ENCODE measurements around the gene ENDOD1. TPM values are rescaled to one million over a fixed set of nuclear protein-coding genes. Genes with fewer than 3 reads are reported as not detected.

ENDOD1 gene
- total and polyA plus RNA-seq, 9 donors, result 18.9 to 60.8 (median 34.3) TPM

DNA sequence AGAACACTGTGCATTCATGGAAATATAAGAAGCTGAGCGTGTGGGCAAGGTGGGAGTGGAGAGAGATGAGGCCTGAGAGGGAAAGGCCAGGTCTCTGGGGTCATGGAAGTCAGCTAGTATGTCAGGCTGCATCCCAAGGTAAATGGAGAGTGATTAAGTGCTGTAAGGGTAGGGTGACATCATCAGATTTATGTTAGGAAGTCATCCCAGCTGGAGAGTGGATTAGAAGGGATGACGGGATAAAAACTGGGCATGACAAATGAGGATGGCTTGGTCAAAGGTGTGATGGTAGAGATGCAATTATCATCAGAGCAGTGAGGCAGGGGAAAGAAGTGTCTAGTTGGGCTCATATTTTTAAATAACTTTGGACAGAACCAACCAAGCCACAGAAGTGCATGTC, 3.5 kb upstream of the ENDOD1 start:
- Histone ChIP-seq H3K4me3 (no peak overlapping the region), H3K4me1 (ENCODE audit: insufficient read depth) (peaks cover 3% of the 10 kb centered on the region), H3K9me3 (no peaks in the 10 kb centered on the region), H3K27me3 (no peaks in the 10 kb centered on the region), H3K27ac (no peak overlapping the region), H3K36me3 (no peaks in the 10 kb centered on the region)
- DNase-seq, result no peak
- intact Hi-C loops (cut with DNase I), result no loop called here
- WGBS, 3 donors, result 78 to 86% (median 81%) methylated on average over 2 of the region's 2 CpGs
- TF ChIP-seq POLR2A (IDR thresholded peaks at IDR 0.05), result no peak
- no peak for TF ChIP-seq EP300 (IDR thresholded peaks at IDR 0.05)
- TF ChIP-seq, protein P1, sequence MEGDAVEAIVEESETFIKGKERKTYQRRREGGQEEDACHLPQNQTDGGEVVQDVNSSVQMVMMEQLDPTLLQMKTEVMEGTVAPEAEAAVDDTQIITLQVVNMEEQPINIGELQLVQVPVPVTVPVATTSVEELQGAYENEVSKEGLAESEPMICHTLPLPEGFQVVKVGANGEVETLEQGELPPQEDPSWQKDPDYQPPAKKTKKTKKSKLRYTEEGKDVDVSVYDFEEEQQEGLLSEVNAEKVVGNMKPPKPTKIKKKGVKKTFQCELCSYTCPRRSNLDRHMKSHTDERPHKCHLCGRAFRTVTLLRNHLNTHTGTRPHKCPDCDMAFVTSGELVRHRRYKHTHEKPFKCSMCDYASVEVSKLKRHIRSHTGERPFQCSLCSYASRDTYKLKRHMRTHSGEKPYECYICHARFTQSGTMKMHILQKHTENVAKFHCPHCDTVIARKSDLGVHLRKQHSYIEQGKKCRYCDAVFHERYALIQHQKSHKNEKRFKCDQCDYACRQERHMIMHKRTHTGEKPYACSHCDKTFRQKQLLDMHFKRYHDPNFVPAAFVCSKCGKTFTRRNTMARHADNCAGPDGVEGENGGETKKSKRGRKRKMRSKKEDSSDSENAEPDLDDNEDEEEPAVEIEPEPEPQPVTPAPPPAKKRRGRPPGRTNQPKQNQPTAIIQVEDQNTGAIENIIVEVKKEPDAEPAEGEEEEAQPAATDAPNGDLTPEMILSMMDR (IDR thresholded peaks at IDR 0.05), result no peak

DNA sequence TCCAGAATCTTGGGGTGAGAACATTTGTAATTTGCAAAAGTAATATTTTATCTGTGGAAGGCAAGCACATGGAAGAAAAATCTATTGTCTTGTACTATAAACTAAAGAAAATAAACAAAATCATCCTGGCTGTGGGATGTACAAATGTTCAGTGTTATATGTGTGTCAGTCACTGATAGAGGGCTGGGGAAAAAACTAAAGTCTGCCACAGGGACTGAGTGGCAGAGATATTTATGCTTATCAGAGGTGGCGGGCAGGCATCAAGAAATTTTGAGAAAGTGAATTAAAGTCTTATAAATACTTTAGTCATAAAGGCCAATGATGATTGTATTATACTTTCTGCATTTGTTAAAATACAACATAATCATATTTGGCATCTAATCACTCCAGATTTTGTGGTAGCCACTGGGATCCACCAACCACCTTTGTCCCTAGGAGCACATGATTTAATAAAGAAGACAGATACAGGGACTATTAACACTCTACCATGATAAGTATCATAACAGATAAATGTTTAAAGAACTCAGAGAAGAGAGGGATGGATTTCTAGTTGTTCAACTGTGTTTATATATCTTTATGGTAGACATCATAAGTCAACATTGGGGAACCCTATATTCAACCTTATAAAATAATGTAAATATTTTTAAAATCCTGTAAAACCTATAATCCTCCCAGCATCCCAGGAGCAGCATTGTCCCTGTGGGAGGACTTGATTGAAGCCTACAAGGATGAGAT, 2.6 kb upstream of the ENDOD1 start:
- Histone ChIP-seq H3K27ac (no peak overlapping the region), H3K9me3 (no peaks in the 10 kb centered on the region), H3K4me3 (no peak overlapping the region), H3K36me3 (no peaks in the 10 kb centered on the region), H3K4me1 (ENCODE audit: insufficient read depth) (peaks cover 3% of the 10 kb centered on the region), H3K27me3 (no peaks in the 10 kb centered on the region)
- intact Hi-C loops (cut with DNase I), result no loop called here
- TF ChIP-seq, protein P1 (IDR thresholded peaks at IDR 0.05), result no peak
- TF ChIP-seq POLR2A (IDR thresholded peaks at IDR 0.05), result no peak
- TF ChIP-seq EP300 (IDR thresholded peaks at IDR 0.05), result no peak
- no peak for DNase-seq
- 95 to 98% (median 97%) methylated on average over 1 of the region's 1 CpG for WGBS, 3 donors

DNA sequence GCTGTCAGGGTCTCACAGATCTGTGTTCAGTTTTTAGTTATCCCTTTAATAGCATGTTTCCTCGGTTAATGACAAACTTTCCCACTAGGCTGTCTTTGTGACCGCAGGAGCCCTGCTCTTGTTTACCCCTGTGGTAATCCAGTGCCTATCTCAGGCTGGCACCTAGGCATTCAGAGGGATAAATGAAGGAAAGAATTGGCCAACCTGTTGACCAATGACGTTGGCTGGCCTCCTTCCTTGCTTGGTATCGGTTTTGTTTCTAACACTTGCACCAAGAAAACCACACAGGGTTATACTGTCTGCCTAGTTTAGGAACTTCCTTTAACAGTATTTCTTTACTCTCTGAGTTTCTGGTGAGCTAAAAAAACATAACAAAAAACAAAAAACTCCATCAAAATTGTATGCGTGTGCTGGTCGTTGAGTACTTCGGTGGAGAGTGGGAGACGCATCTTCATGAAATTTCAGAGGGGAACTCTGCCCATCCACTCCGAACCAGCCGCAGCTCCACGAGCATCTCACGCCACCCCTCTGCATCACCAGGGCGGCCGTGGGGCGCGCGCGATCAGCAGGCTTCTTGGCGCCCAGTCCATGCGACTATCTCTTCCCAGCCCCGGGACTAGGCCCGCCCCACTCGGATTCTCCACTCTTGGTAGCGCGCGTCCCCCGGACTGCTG, 563 bp upstream of the ENDOD1 start:
- intact Hi-C loops (cut with DNase I), result loop anchor here in 1 of 4 donors (1.0 kb wide), 1 partner anchor 11 kb away; no protein-coding TSS in a partner anchor
- Histone ChIP-seq H3K27me3 (no peaks in the 10 kb centered on the region), H3K36me3 (no peaks in the 10 kb centered on the region), H3K9me3 (no peaks in the 10 kb centered on the region), H3K4me3 (peak overlapping the region; percentile 88), H3K4me1 (ENCODE audit: insufficient read depth) (peaks cover 4% of the 10 kb centered on the region), H3K27ac (peak overlapping the region; percentile 77 to 96)
- TF ChIP-seq, protein P1 (IDR thresholded peaks at IDR 0.05), result no peak
- TF ChIP-seq POLR2A (IDR thresholded peaks at IDR 0.05) (no peak), EP300 (IDR thresholded peaks at IDR 0.05) (no peak)
- 6 to 9% (median 9%) methylated on average over 26 to 27 of the region's 27 CpGs for WGBS, 3 donors
- DNase-seq, result no peak

DNA sequence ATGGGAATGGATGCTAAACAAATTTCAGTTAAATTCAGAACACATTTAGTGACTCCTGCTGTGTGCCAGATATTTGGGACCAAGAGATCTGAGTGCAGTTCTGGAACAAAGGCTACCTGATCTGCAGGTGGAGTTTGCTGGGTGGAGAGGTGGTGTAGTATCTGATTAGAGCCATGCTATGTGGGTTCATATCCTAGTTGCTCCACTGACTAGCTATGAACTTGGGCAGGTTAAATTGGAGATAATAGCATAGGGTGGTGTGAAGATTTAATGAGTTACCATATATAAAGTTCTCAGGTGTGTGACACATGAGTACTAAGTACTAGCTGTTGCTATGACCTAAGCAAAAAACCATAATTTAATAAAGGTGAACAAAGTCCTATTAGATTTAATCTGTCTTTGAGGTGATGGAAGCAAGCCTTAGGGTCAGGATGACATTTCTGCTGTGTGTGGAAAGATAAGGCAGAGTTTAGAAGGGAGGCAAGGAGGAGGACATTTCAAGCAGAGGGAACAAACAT, 2.1 kb downstream of the ENDOD1 start:
- Histone ChIP-seq H3K4me3 (no peak overlapping the region), H3K4me1 (ENCODE audit: insufficient read depth) (peaks cover 4% of the 10 kb centered on the region), H3K27ac (no peak overlapping the region), H3K27me3 (no peaks in the 10 kb centered on the region), H3K9me3 (no peaks in the 10 kb centered on the region), H3K36me3 (no peaks in the 10 kb centered on the region)
- no peak for TF ChIP-seq POLR2A (IDR thresholded peaks at IDR 0.05)
- TF ChIP-seq, protein P1 (IDR thresholded peaks at IDR 0.05), result no peak
- no peak for TF ChIP-seq EP300 (IDR thresholded peaks at IDR 0.05)
- no peak for DNase-seq
- intact Hi-C loops (cut with DNase I), result loop anchor here in 2 of 4 donors (10.0 kb wide), 1 partner anchor 53 kb away; no protein-coding TSS in a partner anchor
